DND-41 (cell line): ENCODE data around the gene CDA.

ENCODE experiments used
- ATAC-seq: fragments of 200-7000 bp; cut with Tn5 transposase; 3 replicates; pipeline ENCODE4 v1.9.1; 2021; ENCODE audit warnings: low read depth; ENCODE audit not compliant: insufficient read depth
- DNase-seq: peaks from one replicate; pipeline ENCODE4 v3.0.0-alpha.2; 2020
- H2AFZ ChIP-seq: 2 replicates; pipeline ENCODE4 v1.6.0; 2012; ENCODE audit warnings: low read depth, low read length
- H3K27ac ChIP-seq: 2 replicates; pipeline ENCODE4 v1.5.1; 2012; ENCODE audit warnings: low read length, inconsistent platforms
- H3K27me3 ChIP-seq: fragments of 200-600 bp; sonication (generic); 2 replicates; pipeline ENCODE4 v1.6.0; 2012; ENCODE audit warnings: low read length, mild to moderate bottlenecking, inconsistent platforms; ENCODE audit not compliant: insufficient read depth, poor library complexity
- H3K36me3 ChIP-seq: 2 replicates; pipeline ENCODE4 v1.5.1; 2012; ENCODE audit warnings: low read length, inconsistent platforms; ENCODE audit not compliant: insufficient read depth
- H3K4me1 ChIP-seq: 2 replicates; pipeline ENCODE4 v1.5.1; 2012; ENCODE audit warnings: mild to moderate bottlenecking, low read length; ENCODE audit not compliant: insufficient read depth
- H3K4me2 ChIP-seq: 2 replicates; pipeline ENCODE4 v1.6.0; 2012; ENCODE audit warnings: mild to moderate bottlenecking, moderate library complexity, low read length, inconsistent platforms; ENCODE audit not compliant: insufficient read depth
- H3K4me3 ChIP-seq, 2 experiments: fragments of 200-600 bp in 1 of 2; shearing (Covaris generic) in 1 of 2; 2 replicates each; pipeline ENCODE4 v1.5.1; 2012 to 2016; ENCODE audit warnings: inconsistent platforms in 2 of 2, low read length in 2 of 2, mild to moderate bottlenecking in 2 of 2, low read depth in 1 of 2, moderate library complexity in 1 of 2
- H3K79me2 ChIP-seq: 2 replicates; pipeline ENCODE4 v1.6.0; 2012; ENCODE audit warnings: low read length, inconsistent platforms; ENCODE audit not compliant: insufficient read depth
- H3K9ac ChIP-seq: 2 replicates; pipeline ENCODE4 v1.6.0; 2012; ENCODE audit warnings: low read depth, mild to moderate bottlenecking, inconsistent platforms, low read length, moderate library complexity
- H3K9me3 ChIP-seq: 2 replicates; pipeline ENCODE4 v1.5.1; 2012; ENCODE audit warnings: low read length, moderate library complexity, mild to moderate bottlenecking, inconsistent platforms; ENCODE audit not compliant: insufficient read depth, severe bottlenecking
- H4K20me1 ChIP-seq: 2 replicates; pipeline ENCODE4 v1.6.0; 2012; ENCODE audit warnings: low read length; ENCODE audit not compliant: insufficient read depth
- CTCF ChIP-seq: IDR thresholded peaks from 2 replicates; pipeline ENCODE4 v1.5.1; 2012; ENCODE audit warnings: borderline replicate concordance, low read length, moderate library complexity, mild to moderate bottlenecking; ENCODE audit not compliant: poor library complexity, severe bottlenecking; ENCODE audit errors: extremely low read depth
- EZH2 ChIP-seq: IDR thresholded peaks from 3 replicates; pipeline ENCODE4 v1.6.1; 2012; ENCODE audit warnings: borderline replicate concordance, low read depth, mild to moderate bottlenecking, moderate library complexity, low read length, inconsistent platforms; ENCODE audit not compliant: severe bottlenecking

Gene CDA

GRCh38 chr1:20641975-20642374 is 53.1 kb downstream of the CDA start:
- Histone ChIP-seq H4K20me1 (no peaks in the 10 kb centered on the region; the same call in 1 of the 2 replicates), H3K4me1 (no peaks in the 10 kb centered on the region), H3K4me2 (no peak overlapping the region), H3K9me3 (no peaks in the 10 kb centered on the region), H3K79me2 (no peaks in the 10 kb centered on the region), H3K9ac (no peak overlapping the region), H2AFZ (no peak overlapping the region), H3K27ac (no peak overlapping the region), H3K4me3 (no peak overlapping the region), H3K36me3 (peaks cover 20% of the 10 kb centered on the region; the same call in 1 of the 2 replicates), H3K27me3 (no peaks in the 10 kb centered on the region)
- DNase-seq = no peak
- no peak for ATAC-seq
- TF ChIP-seq CTCF (no peak), EZH2 (no peak)

DNA sequence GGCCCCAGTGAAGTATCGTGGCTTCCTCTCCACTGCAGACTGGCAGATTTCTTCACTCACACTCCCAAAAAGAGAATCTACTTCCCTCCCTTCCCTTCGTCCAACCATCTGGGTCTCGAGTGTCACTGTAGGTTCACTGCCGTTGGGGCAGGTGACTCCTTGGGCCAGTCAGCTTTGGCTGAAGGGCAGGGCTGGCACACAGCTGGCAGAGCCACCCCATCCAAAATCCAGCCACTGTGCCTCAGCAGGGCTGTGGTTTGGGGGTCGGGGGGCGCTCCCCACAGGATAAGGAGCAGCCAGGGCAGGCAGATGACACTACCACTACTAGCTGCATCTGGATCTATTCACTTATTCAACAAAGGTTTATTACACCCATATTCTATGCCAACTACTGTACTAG is 54.2 kb downstream of the CDA start:
- Histone ChIP-seq H3K27me3 (no peaks in the 10 kb centered on the region), H3K9ac (no peak overlapping the region), H3K9me3 (no peaks in the 10 kb centered on the region), H3K79me2 (no peaks in the 10 kb centered on the region), H3K27ac (no peak overlapping the region), H3K36me3 (peaks cover 17% of the 10 kb centered on the region; the same call in 1 of the 2 replicates), H3K4me2 (no peak overlapping the region), H3K4me3 (no peak overlapping the region), H4K20me1 (no peaks in the 10 kb centered on the region; the same call in 1 of the 2 replicates), H3K4me1 (no peaks in the 10 kb centered on the region), H2AFZ (no peak overlapping the region)
- DNase-seq (no peak), ATAC-seq (no peak)
- TF ChIP-seq EZH2 = no peak
- TF ChIP-seq CTCF = no peak

DNA sequence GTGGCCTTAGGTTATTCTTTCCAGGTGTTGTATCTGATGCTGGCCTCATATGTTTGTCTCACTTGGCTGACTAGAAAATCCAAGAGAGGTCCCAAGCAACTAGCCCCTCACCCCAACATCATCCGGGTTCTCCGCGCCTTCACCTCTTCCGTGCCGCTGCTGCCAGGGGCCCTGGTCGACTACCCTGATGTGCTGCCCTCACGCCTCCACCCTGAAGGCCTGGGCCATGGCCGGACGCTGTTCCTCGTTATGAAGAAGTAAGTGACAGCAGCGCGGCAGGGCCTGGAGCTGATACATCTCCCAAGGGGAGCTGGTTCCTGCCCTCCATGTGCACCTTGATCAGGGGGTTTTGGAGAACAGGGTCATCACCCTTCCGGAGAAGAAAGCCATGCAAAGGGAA is 55.5 kb downstream of the CDA start:
- Histone ChIP-seq H3K27me3 (no peaks in the 10 kb centered on the region), H2AFZ (no peak overlapping the region), H3K4me2 (no peak overlapping the region), H3K9me3 (no peaks in the 10 kb centered on the region), H3K79me2 (no peaks in the 10 kb centered on the region), H3K4me1 (no peaks in the 10 kb centered on the region), H3K4me3 (no peak overlapping the region), H3K9ac (no peak overlapping the region), H3K27ac (no peak overlapping the region), H4K20me1 (no peaks in the 10 kb centered on the region; the same call in 1 of the 2 replicates), H3K36me3 (peaks cover 28% of the 10 kb centered on the region)
- DNase-seq = no peak
- TF ChIP-seq CTCF = no peak
- TF ChIP-seq EZH2 = no peak
- ATAC-seq = no peak

- Histone ChIP-seq H3K27me3 (no peaks in the 10 kb centered on the region), H3K4me2 (no peak overlapping the region), H3K4me3 (no peak overlapping the region), H3K36me3 (peaks cover 31% of the 10 kb centered on the region), H3K4me1 (no peaks in the 10 kb centered on the region), H3K79me2 (no peaks in the 10 kb centered on the region), H3K27ac (no peak overlapping the region), H3K9me3 (no peaks in the 10 kb centered on the region), H4K20me1 (peaks cover under 1% of the 10 kb centered on the region; the same call in 1 of the 2 replicates), H3K9ac (no peak overlapping the region), H2AFZ (no peak overlapping the region)
- TF ChIP-seq CTCF = no peak
- no peak for TF ChIP-seq EZH2
- DNase-seq = no peak
- no peak for ATAC-seq
Observed at GRCh38 chr1:20645414-20645813, 56.5 kb downstream of the CDA start.
